SK-N-SH (cell line): ENCODE data around the gene NIP7. TPM values are rescaled to one million over a fixed set of nuclear protein-coding genes. Genes with fewer than 3 reads are reported as not detected.

Source experiments
- CTCF ChIA-PET: fragments of 300-600, 350-600 bp; formaldehyde crosslinking; extraction: SDS; loops from one replicate; lab custom pipeline; 2021; lab: Yijun Ruan, JAX
- POLR2A ChIA-PET: fragments of 350-600 bp; sonication (Branson Sonifier 250); formaldehyde crosslinking; extraction: SDS; loops from one replicate; lab custom pipeline; 2020; ENCODE audit warnings: antibody characterized with exemption, inconsistent platforms; lab: Yijun Ruan, JAX
- DNase-seq: peaks from one replicate; pipeline ENCODE4 v3.0.0; 2012
- H2AFZ ChIP-seq: fragments of 200-600 bp; sonication (generic); 2 replicates; pipeline ENCODE4 v1.8.1; 2016; ENCODE audit warnings: antibody characterized with exemption, mild to moderate bottlenecking, low read depth
- H3F3A ChIP-seq: fragments of 200-600 bp; sonication (generic); replicated peaks from 2 replicates; pipeline ENCODE3; 2016; ENCODE audit warnings: antibody characterized with exemption, mild to moderate bottlenecking; ENCODE audit not compliant: insufficient read depth
- H3K27ac ChIP-seq, 2 experiments: fragments of 200-500 bp in 1 of 2; fragments of 200-600 bp in 1 of 2; sonication (Bioruptor generic) in 1 of 2; sonication (generic), shearing (Covaris generic) in 1 of 2; 2 replicates each; pipeline versions ENCODE4 v1.5.1 to v1.6.1; 2014 to 2016; ENCODE audit warnings: low read depth in 2 of 2, inconsistent platforms in 1 of 2, low read length in 1 of 2, mild to moderate bottlenecking in 1 of 2, mixed read lengths in 1 of 2
- H3K27me3 ChIP-seq: fragments of 200-600 bp; sonication (generic), shearing (Covaris generic); 2 replicates; pipeline ENCODE4 v1.6.1; 2016; ENCODE audit warnings: mixed run types; ENCODE audit not compliant: insufficient read depth
- H3K36me3 ChIP-seq, 2 experiments: fragments of 200-500 bp in 1 of 2; fragments of 200-600 bp in 1 of 2; sonication (Bioruptor generic) in 1 of 2; sonication (generic) in 1 of 2; replicated peaks in 1 of 2; 2 replicates each; pipeline versions ENCODE3 to v1.5.1; 2014 to 2016; ENCODE audit warnings: low read length in 1 of 2, mild to moderate bottlenecking in 1 of 2; ENCODE audit not compliant: insufficient read depth in 2 of 2, control insufficient read depth in 1 of 2
- H3K4me1 ChIP-seq, 2 experiments: fragments of 200-500 bp in 1 of 2; fragments of 200-600 bp in 1 of 2; sonication (Bioruptor generic) in 1 of 2; sonication (generic), shearing (Covaris generic) in 1 of 2; 2 replicates each; pipeline versions ENCODE4 v1.5.1 to v1.6.1; 2014 to 2016; ENCODE audit warnings: low read depth in 1 of 2, low read length in 1 of 2, mixed run types in 1 of 2; ENCODE audit not compliant: insufficient read depth in 2 of 2, control insufficient read depth in 1 of 2
- H3K4me2 ChIP-seq: fragments of 200-600 bp; sonication (generic), shearing (Covaris generic); 2 replicates; pipeline ENCODE4 v1.6.1; 2017; ENCODE audit warnings: mixed run types
- H3K4me3 ChIP-seq, 2 experiments: fragments of 200-500 bp in 1 of 2; fragments of 200-600 bp in 1 of 2; sonication (Bioruptor generic) in 1 of 2; sonication (generic), shearing (Covaris generic) in 1 of 2; 2 replicates each; pipeline versions ENCODE4 v1.5.1 to v1.8.1; 2014 to 2016; ENCODE audit warnings: low read depth in 2 of 2, inconsistent platforms in 1 of 2, low read length in 1 of 2, mild to moderate bottlenecking in 1 of 2, mixed read lengths in 1 of 2, moderate library complexity in 1 of 2
- H3K79me2 ChIP-seq: fragments of 200-600 bp; sonication (generic); 2 replicates; pipeline ENCODE4 v1.8.1; 2017; ENCODE audit warnings: mild to moderate bottlenecking; ENCODE audit not compliant: insufficient read depth
- H3K9ac ChIP-seq: fragments of 200-600 bp; sonication (generic); 2 replicates; pipeline ENCODE4 v1.6.1; 2017; ENCODE audit warnings: mixed run types
- H3K9me2 ChIP-seq: fragments of 200-600 bp; sonication (generic); 2 replicates; pipeline ENCODE4 v1.6.1; 2017; ENCODE audit warnings: mixed run types
- H3K9me3 ChIP-seq: fragments of 200-600 bp; sonication (generic); 2 replicates; pipeline ENCODE4 v1.6.1; 2017; ENCODE audit warnings: mixed run types, mild to moderate bottlenecking, moderate library complexity
- H4K20me1 ChIP-seq: fragments of 200-600 bp; sonication (generic); 2 replicates; pipeline ENCODE4 v1.6.1; 2017; ENCODE audit warnings: mild to moderate bottlenecking, mixed run types; ENCODE audit not compliant: insufficient read depth
- CHD2 ChIP-seq: fragments of 150-350 bp; IDR thresholded peaks from 2 replicates; pipeline ENCODE4 v1.6.1; 2018; ENCODE audit warnings: low read length; ENCODE audit not compliant: partially characterized antibody
- ELF1 ChIP-seq: IDR thresholded peaks from 2 replicates; pipeline ENCODE4 v1.4.0; 2012
- EP300 ChIP-seq, 2 experiments: IDR thresholded peaks; 2 replicates each; pipeline versions ENCODE4 v1.4.0 to v1.6.1; 2012; ENCODE audit warnings: borderline replicate concordance in 1 of 2, low read depth in 1 of 2, low read length in 1 of 2
- FOSL2 ChIP-seq: IDR thresholded peaks from 2 replicates; pipeline ENCODE4 v1.4.0; 2012; ENCODE audit warnings: low read depth, mild to moderate bottlenecking, moderate library complexity, borderline replicate concordance
- FOXJ3 ChIP-seq: sonication (generic); formaldehyde crosslinking; IDR thresholded peaks from 2 replicates; pipeline ENCODE4 v1.5.1; 2020; ENCODE audit warnings: mild to moderate bottlenecking, missing genetic modification reagents
- GABPA ChIP-seq: IDR thresholded peaks from 2 replicates; pipeline ENCODE4 v1.4.0; 2012; ENCODE audit warnings: low read depth, mild to moderate bottlenecking
- IRF3 ChIP-seq: fragments of 150-350 bp; IDR thresholded peaks from 2 replicates; pipeline ENCODE4 v1.6.1; 2016; ENCODE audit warnings: mild to moderate bottlenecking, low read depth, low read length
- MAX ChIP-seq: IDR thresholded peaks from 2 replicates; pipeline ENCODE4 v1.4.0; 2012; ENCODE audit warnings: low read depth
- MXI1 ChIP-seq: IDR thresholded peaks from 2 replicates; pipeline ENCODE4 v1.6.1; 2012; ENCODE audit warnings: mild to moderate bottlenecking, low read depth, low read length, improper control_type of control experiment
- POLR2AphosphoS5 ChIP-seq: IDR thresholded peaks from 2 replicates; pipeline ENCODE4 v1.6.1; 2012; ENCODE audit warnings: low read depth, low read length
- RAD21 ChIP-seq: IDR thresholded peaks from 2 replicates; pipeline ENCODE4 v1.6.1; 2012; ENCODE audit warnings: mild to moderate bottlenecking, low read length
- SIN3A ChIP-seq: IDR thresholded peaks from 2 replicates; pipeline ENCODE4 v1.6.1; 2012; ENCODE audit warnings: low read depth, mild to moderate bottlenecking, low read length, moderate library complexity, borderline replicate concordance
- TCF12 ChIP-seq: IDR thresholded peaks from 2 replicates; pipeline ENCODE4 v1.4.0; 2012
- TEAD4 ChIP-seq: IDR thresholded peaks from 2 replicates; pipeline ENCODE4 v1.4.0; 2012; ENCODE audit warnings: mild to moderate bottlenecking, borderline replicate concordance; ENCODE audit not compliant: insufficient read depth
- USF2 ChIP-seq: fragments of 150-350 bp; IDR thresholded peaks from 2 replicates; pipeline ENCODE4 v1.6.1; 2017; ENCODE audit warnings: antibody characterized with exemption, low read length, low read depth, borderline replicate concordance
- WGBS: methylation state at CpG from one replicate; pipeline ENCODE4 v1.1.6; 2017; ENCODE audit warnings: low lambda C conversion rate; 5-methylcytosine and 5-hydroxymethylcytosine counted together
- polyA plus RNA-seq, 3 experiments: library from polyadenylated mRNA; depleted of rRNA; stranded (reverse); fragments of >200 nt; gene quantifications; 2 replicates each; pipeline ENCODE4 v1.2.3, GENCODE V29; 2012
- TF ChIP-seq, protein P1 (sequence below): fragments of 200-600 bp; sonication (generic); IDR thresholded peaks from 2 replicates; pipeline ENCODE4 v1.6.1; 2017; ENCODE audit warnings: antibody characterized with exemption, mild to moderate bottlenecking, moderate library complexity
- TF ChIP-seq, protein P2 (sequence below): IDR thresholded peaks from 2 replicates; pipeline ENCODE4 v1.6.1; 2012; ENCODE audit warnings: mild to moderate bottlenecking, low read depth, low read length, moderate library complexity
- TF ChIP-seq, protein P3 (sequence below): IDR thresholded peaks from 2 replicates; pipeline ENCODE4 v1.4.0; 2012; ENCODE audit warnings: low read depth, borderline replicate concordance
- TF ChIP-seq, protein P4 (sequence below): IDR thresholded peaks from 2 replicates; pipeline ENCODE4; 2012

Gene NIP7
- polyA plus RNA-seq, 1 of the 3 experiments (the other 2 are of a cell fraction), result 19.0 TPM

GRCh38 chr16:69334696-69335095 is 4.9 kb upstream of the NIP7 start (continued):
- TF ChIP-seq, protein P1, sequence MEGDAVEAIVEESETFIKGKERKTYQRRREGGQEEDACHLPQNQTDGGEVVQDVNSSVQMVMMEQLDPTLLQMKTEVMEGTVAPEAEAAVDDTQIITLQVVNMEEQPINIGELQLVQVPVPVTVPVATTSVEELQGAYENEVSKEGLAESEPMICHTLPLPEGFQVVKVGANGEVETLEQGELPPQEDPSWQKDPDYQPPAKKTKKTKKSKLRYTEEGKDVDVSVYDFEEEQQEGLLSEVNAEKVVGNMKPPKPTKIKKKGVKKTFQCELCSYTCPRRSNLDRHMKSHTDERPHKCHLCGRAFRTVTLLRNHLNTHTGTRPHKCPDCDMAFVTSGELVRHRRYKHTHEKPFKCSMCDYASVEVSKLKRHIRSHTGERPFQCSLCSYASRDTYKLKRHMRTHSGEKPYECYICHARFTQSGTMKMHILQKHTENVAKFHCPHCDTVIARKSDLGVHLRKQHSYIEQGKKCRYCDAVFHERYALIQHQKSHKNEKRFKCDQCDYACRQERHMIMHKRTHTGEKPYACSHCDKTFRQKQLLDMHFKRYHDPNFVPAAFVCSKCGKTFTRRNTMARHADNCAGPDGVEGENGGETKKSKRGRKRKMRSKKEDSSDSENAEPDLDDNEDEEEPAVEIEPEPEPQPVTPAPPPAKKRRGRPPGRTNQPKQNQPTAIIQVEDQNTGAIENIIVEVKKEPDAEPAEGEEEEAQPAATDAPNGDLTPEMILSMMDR, result no peak
- TF ChIP-seq, all 33 proteins: peak for 0

GRCh38 chr16:69338557-69339288 is 849 bp upstream of the NIP7 start:
- Histone ChIP-seq H3K79me2 (peaks cover 76% of the 10 kb centered on the region), H2AFZ (peak overlapping the region; percentile 92), H3K4me2 (peak overlapping the region; percentile 84), H4K20me1 (no peaks in the 10 kb centered on the region), H3K9ac (peak overlapping the region; percentile 89), H3K36me3 (peaks cover 47 to 51% of the 10 kb centered on the region in 2 experiments), H3F3A (peaks cover 7% of the 10 kb centered on the region), H3K9me2 (no peaks in the 10 kb centered on the region), H3K4me1 (peaks cover 15 to 20% of the 10 kb centered on the region in 2 experiments; a peak in 3 of 4 replicates), H3K4me3 (peak overlapping the region; percentile 76 to 99), H3K9me3 (no peaks in the 10 kb centered on the region), H3K27me3 (no peaks in the 10 kb centered on the region), H3K27ac (peak overlapping the region; percentile 85 to 86)
- CTCF ChIA-PET, result interaction anchor here (0.8 to 1.7 kb wide), 6 partner anchors 10 to 150 kb away, joined by 3 to 21 read pairs (median 3); partner anchors contain the start of gene PDF
- no peak for DNase-seq
- POLR2A ChIA-PET, result interaction anchor here (3.3 kb wide), 1 partner anchor 9 kb away, joined by 24 read pairs; the partner anchor contains the start of gene PDF
- 27% methylated on average over 31 of the region's 46 CpGs for WGBS
- TF ChIP-seq SIN3A, result no peak
- no peak for TF ChIP-seq IRF3
- TF ChIP-seq, protein P2, sequence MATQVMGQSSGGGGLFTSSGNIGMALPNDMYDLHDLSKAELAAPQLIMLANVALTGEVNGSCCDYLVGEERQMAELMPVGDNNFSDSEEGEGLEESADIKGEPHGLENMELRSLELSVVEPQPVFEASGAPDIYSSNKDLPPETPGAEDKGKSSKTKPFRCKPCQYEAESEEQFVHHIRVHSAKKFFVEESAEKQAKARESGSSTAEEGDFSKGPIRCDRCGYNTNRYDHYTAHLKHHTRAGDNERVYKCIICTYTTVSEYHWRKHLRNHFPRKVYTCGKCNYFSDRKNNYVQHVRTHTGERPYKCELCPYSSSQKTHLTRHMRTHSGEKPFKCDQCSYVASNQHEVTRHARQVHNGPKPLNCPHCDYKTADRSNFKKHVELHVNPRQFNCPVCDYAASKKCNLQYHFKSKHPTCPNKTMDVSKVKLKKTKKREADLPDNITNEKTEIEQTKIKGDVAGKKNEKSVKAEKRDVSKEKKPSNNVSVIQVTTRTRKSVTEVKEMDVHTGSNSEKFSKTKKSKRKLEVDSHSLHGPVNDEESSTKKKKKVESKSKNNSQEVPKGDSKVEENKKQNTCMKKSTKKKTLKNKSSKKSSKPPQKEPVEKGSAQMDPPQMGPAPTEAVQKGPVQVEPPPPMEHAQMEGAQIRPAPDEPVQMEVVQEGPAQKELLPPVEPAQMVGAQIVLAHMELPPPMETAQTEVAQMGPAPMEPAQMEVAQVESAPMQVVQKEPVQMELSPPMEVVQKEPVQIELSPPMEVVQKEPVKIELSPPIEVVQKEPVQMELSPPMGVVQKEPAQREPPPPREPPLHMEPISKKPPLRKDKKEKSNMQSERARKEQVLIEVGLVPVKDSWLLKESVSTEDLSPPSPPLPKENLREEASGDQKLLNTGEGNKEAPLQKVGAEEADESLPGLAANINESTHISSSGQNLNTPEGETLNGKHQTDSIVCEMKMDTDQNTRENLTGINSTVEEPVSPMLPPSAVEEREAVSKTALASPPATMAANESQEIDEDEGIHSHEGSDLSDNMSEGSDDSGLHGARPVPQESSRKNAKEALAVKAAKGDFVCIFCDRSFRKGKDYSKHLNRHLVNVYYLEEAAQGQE, result no peak
- no peak for TF ChIP-seq MXI1
- no peak for TF ChIP-seq EP300 (IDR thresholded peaks at IDR 0.05; ENCODE audit: borderline replicate concordance in 1 of 2, low read depth in 1 of 2, low read length in 1 of 2)
- TF ChIP-seq FOXJ3 (CRISPR knock-in tag), result no peak
- no peak for TF ChIP-seq TEAD4
- no peak for TF ChIP-seq MAX
- no peak for TF ChIP-seq ELF1
- TF ChIP-seq, protein P3, sequence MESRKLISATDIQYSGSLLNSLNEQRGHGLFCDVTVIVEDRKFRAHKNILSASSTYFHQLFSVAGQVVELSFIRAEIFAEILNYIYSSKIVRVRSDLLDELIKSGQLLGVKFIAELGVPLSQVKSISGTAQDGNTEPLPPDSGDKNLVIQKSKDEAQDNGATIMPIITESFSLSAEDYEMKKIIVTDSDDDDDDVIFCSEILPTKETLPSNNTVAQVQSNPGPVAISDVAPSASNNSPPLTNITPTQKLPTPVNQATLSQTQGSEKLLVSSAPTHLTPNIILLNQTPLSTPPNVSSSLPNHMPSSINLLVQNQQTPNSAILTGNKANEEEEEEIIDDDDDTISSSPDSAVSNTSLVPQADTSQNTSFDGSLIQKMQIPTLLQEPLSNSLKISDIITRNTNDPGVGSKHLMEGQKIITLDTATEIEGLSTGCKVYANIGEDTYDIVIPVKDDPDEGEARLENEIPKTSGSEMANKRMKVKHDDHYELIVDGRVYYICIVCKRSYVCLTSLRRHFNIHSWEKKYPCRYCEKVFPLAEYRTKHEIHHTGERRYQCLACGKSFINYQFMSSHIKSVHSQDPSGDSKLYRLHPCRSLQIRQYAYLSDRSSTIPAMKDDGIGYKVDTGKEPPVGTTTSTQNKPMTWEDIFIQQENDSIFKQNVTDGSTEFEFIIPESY, result no peak
- no peak for TF ChIP-seq GABPA
- TF ChIP-seq CHD2, result no peak
- TF ChIP-seq TCF12, result no peak
- TF ChIP-seq FOSL2, result no peak
- TF ChIP-seq POLR2AphosphoS5, result no peak
- TF ChIP-seq, protein P4, sequence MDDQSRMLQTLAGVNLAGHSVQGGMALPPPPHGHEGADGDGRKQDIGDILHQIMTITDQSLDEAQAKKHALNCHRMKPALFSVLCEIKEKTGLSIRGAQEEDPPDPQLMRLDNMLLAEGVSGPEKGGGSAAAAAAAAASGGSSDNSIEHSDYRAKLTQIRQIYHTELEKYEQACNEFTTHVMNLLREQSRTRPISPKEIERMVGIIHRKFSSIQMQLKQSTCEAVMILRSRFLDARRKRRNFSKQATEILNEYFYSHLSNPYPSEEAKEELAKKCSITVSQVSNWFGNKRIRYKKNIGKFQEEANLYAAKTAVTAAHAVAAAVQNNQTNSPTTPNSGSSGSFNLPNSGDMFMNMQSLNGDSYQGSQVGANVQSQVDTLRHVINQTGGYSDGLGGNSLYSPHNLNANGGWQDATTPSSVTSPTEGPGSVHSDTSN, result no peak
- TF ChIP-seq RAD21, result no peak
- no peak for TF ChIP-seq USF2
